HCT116 (cell line): ENCODE measurements around the gene GNG7. TPM values are rescaled to one million over a fixed set of nuclear protein-coding genes. Genes with fewer than 3 reads are reported as not detected.

Experiments
- CEBPB ChIP-seq: IDR thresholded peaks from 2 replicates; pipeline ENCODE4 v1.6.1; 2012; ENCODE audit warnings: low read depth
- EGR1 ChIP-seq: IDR thresholded peaks from 2 replicates; pipeline ENCODE4 v1.6.1; 2012; ENCODE audit warnings: low read depth
- EZH2 ChIP-seq: fragments of 200-600 bp; sonication (generic); IDR thresholded peaks from 2 replicates; pipeline ENCODE4 v1.6.1; 2017; ENCODE audit warnings: antibody characterized with exemption, mixed run types
- POLR2A ChIP-seq: IDR thresholded peaks from 2 replicates; pipeline ENCODE4 v1.7.0; 2011; ENCODE audit warnings: borderline replicate concordance; ENCODE audit not compliant: insufficient read depth, insufficient read length; ENCODE audit errors: extremely low read depth
- POLR2AphosphoS5 ChIP-seq: IDR thresholded peaks from 2 replicates; pipeline ENCODE4 v1.6.1; 2011; ENCODE audit warnings: mild to moderate bottlenecking, low read depth, low read length, moderate library complexity
- REST ChIP-seq: IDR thresholded peaks from 2 replicates; pipeline ENCODE4 v1.6.1; 2012; ENCODE audit warnings: low read depth
- ZNF274 ChIP-seq: fragments of 200-500 bp; sonication (Bioruptor generic); IDR thresholded peaks from 2 replicates; pipeline ENCODE4 v1.6.1; 2014; ENCODE audit warnings: mild to moderate bottlenecking, low read depth, low read length, inconsistent platforms
- total RNA-seq: library from RNA; stranded (reverse); gene quantifications from one replicate; pipeline ENCODE4 v1.2.1, GENCODE V29; 2021; ENCODE audit not compliant: unreplicated experiment
- TF ChIP-seq, protein P1 (sequence below): IDR thresholded peaks from 2 replicates; pipeline ENCODE4 v1.6.1; 2011; ENCODE audit warnings: mild to moderate bottlenecking, low read length, moderate library complexity; ENCODE audit not compliant: insufficient replicate concordance; ENCODE audit errors: extremely low read depth
- TF ChIP-seq, protein P2 (sequence below): IDR thresholded peaks from 2 replicates; pipeline ENCODE4 v1.6.1; 2012

Gene GNG7
- total RNA-seq, 1 experiment from 2014 or later = 11.3 TPM

DNA sequence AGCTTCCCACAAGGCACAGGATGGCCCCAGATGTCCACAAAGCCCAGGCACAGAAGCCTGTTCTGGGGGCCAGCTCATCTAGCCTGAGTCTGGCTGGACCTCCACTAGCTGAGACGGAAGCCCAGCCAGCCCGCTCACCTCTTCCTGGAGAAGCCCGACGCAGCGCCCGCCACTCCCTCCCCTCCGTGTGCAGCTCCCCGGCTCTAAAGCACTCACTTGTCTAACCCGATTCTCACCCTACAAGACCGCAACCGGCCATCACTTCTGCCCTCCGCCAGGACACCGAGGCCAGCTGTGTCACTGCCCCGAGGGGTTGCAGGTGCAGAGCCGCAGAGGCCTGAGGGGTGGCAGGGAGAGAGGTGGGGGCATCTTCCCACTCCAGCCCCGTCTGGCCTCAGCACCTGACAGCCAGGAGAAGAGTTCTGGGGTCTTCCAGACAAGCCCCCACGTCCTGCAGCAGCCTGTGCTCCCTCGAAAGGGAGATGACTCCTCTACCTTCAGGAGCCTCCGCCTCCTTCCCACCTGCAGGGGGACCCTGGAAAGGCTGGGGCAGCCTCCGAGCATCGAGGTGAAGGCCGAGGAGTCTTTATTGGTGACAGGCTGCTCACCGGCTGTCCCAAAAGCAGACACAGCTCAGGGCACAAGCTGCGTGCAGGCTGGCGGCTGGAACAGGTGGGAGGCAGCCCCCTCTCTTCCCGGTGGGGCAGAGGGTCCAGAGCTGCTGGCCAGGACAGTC lies 24.6 kb upstream of the GNG7 start (continued):
- no peak for TF ChIP-seq REST
- no peak for TF ChIP-seq EGR1
- no peak for TF ChIP-seq EZH2
- no peak for TF ChIP-seq POLR2AphosphoS5
- TF ChIP-seq, protein P1, sequence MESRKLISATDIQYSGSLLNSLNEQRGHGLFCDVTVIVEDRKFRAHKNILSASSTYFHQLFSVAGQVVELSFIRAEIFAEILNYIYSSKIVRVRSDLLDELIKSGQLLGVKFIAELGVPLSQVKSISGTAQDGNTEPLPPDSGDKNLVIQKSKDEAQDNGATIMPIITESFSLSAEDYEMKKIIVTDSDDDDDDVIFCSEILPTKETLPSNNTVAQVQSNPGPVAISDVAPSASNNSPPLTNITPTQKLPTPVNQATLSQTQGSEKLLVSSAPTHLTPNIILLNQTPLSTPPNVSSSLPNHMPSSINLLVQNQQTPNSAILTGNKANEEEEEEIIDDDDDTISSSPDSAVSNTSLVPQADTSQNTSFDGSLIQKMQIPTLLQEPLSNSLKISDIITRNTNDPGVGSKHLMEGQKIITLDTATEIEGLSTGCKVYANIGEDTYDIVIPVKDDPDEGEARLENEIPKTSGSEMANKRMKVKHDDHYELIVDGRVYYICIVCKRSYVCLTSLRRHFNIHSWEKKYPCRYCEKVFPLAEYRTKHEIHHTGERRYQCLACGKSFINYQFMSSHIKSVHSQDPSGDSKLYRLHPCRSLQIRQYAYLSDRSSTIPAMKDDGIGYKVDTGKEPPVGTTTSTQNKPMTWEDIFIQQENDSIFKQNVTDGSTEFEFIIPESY = no peak
- TF ChIP-seq CEBPB = no peak
- TF ChIP-seq POLR2A = no peak
- TF ChIP-seq, protein P2, sequence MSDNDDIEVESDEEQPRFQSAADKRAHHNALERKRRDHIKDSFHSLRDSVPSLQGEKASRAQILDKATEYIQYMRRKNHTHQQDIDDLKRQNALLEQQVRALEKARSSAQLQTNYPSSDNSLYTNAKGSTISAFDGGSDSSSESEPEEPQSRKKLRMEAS = no peak
- TF ChIP-seq ZNF274 = no peak
